ENCODE data around the gene SSTR5.

Gene SSTR5

DNA sequence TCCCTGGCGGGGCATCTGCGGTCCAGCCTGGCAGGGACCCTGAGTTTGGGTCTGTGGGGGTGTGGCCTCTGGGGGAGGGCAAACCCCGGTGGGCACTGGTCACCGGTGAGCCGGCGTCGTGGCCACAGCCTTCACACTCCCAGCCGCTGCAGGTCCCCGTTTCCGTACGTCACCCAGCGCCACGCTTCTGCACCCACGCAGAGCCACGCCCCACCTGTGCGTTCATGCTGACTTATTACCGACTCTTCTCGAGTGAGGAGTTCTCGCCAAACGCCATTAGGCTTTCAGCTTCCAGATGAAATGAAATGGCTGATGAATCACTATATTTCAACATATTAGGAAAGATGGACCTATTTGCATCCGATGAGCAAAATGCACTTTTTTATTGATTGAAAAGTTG lies 8.8 kb upstream of the SSTR5 start:
- Histone ChIP-seq H3K36me3 (ENCODE audit: control insufficient read depth, insufficient read depth, low read length) (no peaks in the 10 kb centered on the region), H3K27me3 (replicated peaks; ENCODE audit: control insufficient read depth, insufficient read depth, low read length) (no peaks in the 10 kb centered on the region), H3K4me3 (replicated peaks; ENCODE audit: low read depth, low read length) (no peak overlapping the region)
- DNase-seq (ENCODE audit: extremely low read depth, insufficient read length): no peak
- TF ChIP-seq, protein P1, sequence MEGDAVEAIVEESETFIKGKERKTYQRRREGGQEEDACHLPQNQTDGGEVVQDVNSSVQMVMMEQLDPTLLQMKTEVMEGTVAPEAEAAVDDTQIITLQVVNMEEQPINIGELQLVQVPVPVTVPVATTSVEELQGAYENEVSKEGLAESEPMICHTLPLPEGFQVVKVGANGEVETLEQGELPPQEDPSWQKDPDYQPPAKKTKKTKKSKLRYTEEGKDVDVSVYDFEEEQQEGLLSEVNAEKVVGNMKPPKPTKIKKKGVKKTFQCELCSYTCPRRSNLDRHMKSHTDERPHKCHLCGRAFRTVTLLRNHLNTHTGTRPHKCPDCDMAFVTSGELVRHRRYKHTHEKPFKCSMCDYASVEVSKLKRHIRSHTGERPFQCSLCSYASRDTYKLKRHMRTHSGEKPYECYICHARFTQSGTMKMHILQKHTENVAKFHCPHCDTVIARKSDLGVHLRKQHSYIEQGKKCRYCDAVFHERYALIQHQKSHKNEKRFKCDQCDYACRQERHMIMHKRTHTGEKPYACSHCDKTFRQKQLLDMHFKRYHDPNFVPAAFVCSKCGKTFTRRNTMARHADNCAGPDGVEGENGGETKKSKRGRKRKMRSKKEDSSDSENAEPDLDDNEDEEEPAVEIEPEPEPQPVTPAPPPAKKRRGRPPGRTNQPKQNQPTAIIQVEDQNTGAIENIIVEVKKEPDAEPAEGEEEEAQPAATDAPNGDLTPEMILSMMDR (IDR thresholded peaks at IDR 0.05; ENCODE audit: insufficient read depth, low read length, poor library complexity, severe bottlenecking): no peak

DNA sequence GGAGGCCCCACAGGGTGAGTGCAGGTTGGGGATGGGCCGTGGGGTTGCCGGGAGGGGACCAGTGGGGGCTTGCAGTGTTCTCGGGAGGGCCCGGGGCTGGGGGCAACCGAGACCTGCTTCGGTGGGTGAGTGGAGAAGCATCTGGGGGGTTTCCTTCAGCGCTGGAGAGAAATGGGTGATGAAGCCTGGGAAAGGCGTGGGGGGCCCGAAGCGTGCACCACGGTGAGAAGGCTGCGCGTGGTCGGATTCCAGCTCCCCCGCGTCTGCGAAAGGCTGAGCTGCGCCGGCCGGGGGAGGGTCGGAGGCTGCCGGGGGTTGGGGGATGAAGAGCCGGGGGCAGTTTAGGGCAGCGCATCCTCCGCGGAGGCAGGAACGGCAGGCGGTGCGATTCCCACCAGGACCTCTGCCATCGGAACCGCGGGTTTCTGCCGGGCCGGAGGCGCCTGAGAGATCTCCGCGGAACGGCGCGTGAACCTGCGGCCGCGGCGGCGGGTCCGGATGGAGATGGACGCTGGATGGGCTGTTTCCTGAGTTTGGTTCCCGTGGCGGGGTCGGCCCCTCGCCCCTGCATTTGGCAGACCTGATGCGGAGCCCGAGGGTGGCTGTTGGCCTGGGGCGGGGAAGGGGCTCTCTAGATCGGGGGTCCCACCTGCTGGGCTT lies 6.9 kb upstream of the SSTR5 start:
- Histone ChIP-seq H3K27me3 (replicated peaks; ENCODE audit: control insufficient read depth, insufficient read depth, low read length) (no peaks in the 10 kb centered on the region), H3K36me3 (ENCODE audit: control insufficient read depth, insufficient read depth, low read length) (no peaks in the 10 kb centered on the region), H3K4me3 (replicated peaks; ENCODE audit: low read depth, low read length) (no peak overlapping the region)
- no peak for DNase-seq (ENCODE audit: extremely low read depth, insufficient read length)
- TF ChIP-seq, protein P1 (IDR thresholded peaks at IDR 0.05; ENCODE audit: insufficient read depth, low read length, poor library complexity, severe bottlenecking): no peak

DNA sequence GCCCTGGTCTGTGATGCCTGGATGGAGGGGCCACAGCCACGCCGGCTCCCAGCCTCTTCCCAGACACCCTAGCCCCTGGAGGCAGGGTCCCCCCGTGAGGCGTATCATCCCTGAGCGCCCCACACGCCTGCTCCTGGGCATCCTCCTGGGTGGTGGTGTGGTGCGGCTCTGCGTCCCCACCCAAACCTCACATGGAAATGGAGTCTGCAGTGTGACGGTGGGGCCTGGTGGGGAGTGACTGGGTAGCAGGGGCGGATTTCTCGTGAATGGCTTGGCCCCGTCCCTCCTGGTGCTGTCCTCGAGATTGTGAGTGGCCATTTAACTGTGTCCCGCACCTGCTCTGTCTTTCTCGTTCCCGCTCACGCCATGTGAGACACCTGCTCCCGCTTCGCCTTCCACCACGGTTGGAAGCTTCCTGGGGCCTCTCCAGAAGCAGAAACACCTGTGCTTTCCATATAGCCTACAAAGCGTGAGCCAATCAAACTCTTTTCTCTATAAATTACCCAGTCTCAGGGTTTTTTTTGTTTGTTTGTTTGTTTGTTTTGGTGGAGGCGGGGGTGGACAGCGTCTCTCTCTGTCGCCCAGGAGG lies 5.9 kb upstream of the SSTR5 start:
- no peak overlapping the region for H3K4me3 ChIP-seq (replicated peaks; ENCODE audit: low read depth, low read length)
- TF ChIP-seq, protein P1 (IDR thresholded peaks at IDR 0.05; ENCODE audit: insufficient read depth, low read length, poor library complexity, severe bottlenecking): no peak
- H3K27me3 ChIP-seq (replicated peaks; ENCODE audit: control insufficient read depth, insufficient read depth, low read length): no peaks in the 10 kb centered on the region
- H3K36me3 ChIP-seq (ENCODE audit: control insufficient read depth, insufficient read depth, low read length): no peaks in the 10 kb centered on the region
- DNase-seq (ENCODE audit: extremely low read depth, insufficient read length): no peak

DNA sequence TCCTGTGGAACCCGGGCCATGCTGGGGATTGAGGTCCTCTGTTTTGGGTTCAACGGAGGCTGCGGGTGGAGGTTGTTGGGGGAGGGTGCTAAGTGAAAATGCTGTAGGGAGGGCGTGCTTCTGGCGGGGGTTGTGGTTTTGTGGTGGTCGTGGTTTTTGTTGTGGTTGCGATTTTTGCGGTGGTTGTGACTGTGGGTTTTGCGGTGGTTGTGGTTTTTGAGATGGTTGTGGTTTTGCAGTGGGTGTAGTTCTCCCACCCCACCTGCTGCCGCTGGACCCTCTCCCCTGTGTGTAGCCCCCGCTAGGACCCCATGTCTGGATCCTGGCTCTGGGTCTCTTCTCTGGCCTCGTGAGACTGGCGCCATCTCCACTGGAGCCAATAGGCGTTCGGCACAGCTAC lies 4.9 kb upstream of the SSTR5 start:
- TF ChIP-seq, protein P1 (IDR thresholded peaks at IDR 0.05; ENCODE audit: insufficient read depth, low read length, poor library complexity, severe bottlenecking): no peak
- H3K36me3 ChIP-seq (ENCODE audit: control insufficient read depth, insufficient read depth, low read length): no peaks in the 10 kb centered on the region
- no peak for DNase-seq (ENCODE audit: extremely low read depth, insufficient read length)
- no peak overlapping the region for H3K4me3 ChIP-seq (replicated peaks; ENCODE audit: low read depth, low read length)
- no peaks in the 10 kb centered on the region for H3K27me3 ChIP-seq (replicated peaks; ENCODE audit: control insufficient read depth, insufficient read depth, low read length)

DNA sequence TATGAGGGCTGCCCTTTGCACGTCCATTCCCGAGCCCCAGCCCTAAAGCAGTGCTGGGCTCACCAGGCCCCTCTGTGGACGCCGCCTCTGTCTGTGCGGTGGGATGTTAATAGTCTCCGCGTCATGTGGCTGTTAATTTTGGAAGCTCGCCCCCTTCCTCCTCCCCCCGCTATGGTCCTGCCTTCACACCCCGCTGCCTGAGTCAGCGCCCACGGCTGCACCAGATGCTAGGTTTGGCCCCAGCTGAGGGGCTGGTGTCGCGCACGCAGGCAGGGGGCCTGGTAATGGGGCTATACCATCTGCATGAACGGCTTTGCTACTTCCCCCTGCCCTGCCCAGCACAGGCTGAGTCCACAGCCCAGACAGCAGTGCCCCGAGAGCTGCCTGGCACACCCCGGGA lies 4.1 kb upstream of the SSTR5 start:
- DNase-seq (ENCODE audit: extremely low read depth, insufficient read length): no peak
- no peaks in the 10 kb centered on the region for H3K27me3 ChIP-seq (replicated peaks; ENCODE audit: control insufficient read depth, insufficient read depth, low read length)
- H3K36me3 ChIP-seq (ENCODE audit: control insufficient read depth, insufficient read depth, low read length): no peaks in the 10 kb centered on the region
- TF ChIP-seq, protein P1 (IDR thresholded peaks at IDR 0.05; ENCODE audit: insufficient read depth, low read length, poor library complexity, severe bottlenecking): no peak
- H3K4me3 ChIP-seq (replicated peaks; ENCODE audit: low read depth, low read length): no peak overlapping the region

All from GM06990 (cell line).